HepG2 (cell line): ENCODE data around the gene PTRH2. TPM values are rescaled to one million over a fixed set of nuclear protein-coding genes. Genes with fewer than 3 reads are reported as not detected.
A peak's percentile ranks its signal among the peaks of the same experiment; 100 is the strongest.

Experiments
- ATF4 ChIP-seq, 2 experiments: fragments of 450-650 bp in 1 of 2; sonication (generic) in 1 of 2; formaldehyde crosslinking; IDR thresholded peaks; 2 replicates each; pipeline versions ENCODE4 v1.5.0 to v1.8.0; 2020 to 2022; ENCODE audit warnings: mild to moderate bottlenecking in 1 of 2, missing genetic modification reagents in 1 of 2
- ATF7 ChIP-seq, 2 experiments: fragments of 450-650 bp in 1 of 2; sonication (generic) in 1 of 2; formaldehyde crosslinking in 1 of 2; IDR thresholded peaks; 2 replicates each; pipeline versions ENCODE4 v1.4.0 to v1.6.1; 2016 to 2020; ENCODE audit warnings: antibody characterized with exemption in 1 of 2, mild to moderate bottlenecking in 1 of 2, missing genetic modification reagents in 1 of 2
- FOXK1 ChIP-seq: sonication (generic); formaldehyde crosslinking; IDR thresholded peaks from 2 replicates; pipeline ENCODE4 v1.4.0; 2020; ENCODE audit warnings: low read depth, missing genetic modification reagents, borderline replicate concordance
- IKZF1 ChIP-seq: fragments of 450-650 bp; IDR thresholded peaks from 2 replicates; pipeline ENCODE4 v1.7.1; 2016
- KLF11 ChIP-seq: IDR thresholded peaks from 2 replicates; pipeline ENCODE4 v1.6.1; 2016; ENCODE audit warnings: missing compliant biosample characterization
- MAF1 ChIP-seq: sonication (generic); formaldehyde crosslinking; IDR thresholded peaks from 2 replicates; pipeline ENCODE4 v1.5.0; 2020; ENCODE audit warnings: missing genetic modification reagents, borderline replicate concordance
- MEIS1 ChIP-seq: sonication (generic); formaldehyde crosslinking; IDR thresholded peaks from 2 replicates; pipeline ENCODE4 v1.9.0; 2021; ENCODE audit warnings: mild to moderate bottlenecking, missing genetic modification reagents, moderate library complexity, borderline replicate concordance
- NR2C2 ChIP-seq: sonication (generic); formaldehyde crosslinking; IDR thresholded peaks from 2 replicates; pipeline ENCODE4 v1.4.0; 2020; ENCODE audit warnings: missing genetic modification reagents, mild to moderate bottlenecking, moderate library complexity, borderline replicate concordance
- RFX3 ChIP-seq: IDR thresholded peaks from 2 replicates; pipeline ENCODE4 v1.6.1; 2016; ENCODE audit warnings: missing biosample characterization, missing genetic modification reagents
- TFE3 ChIP-seq: IDR thresholded peaks from 2 replicates; pipeline ENCODE4 v1.6.1; 2016
- THYN1 ChIP-seq: sonication (generic); formaldehyde crosslinking; IDR thresholded peaks from 2 replicates; pipeline ENCODE4 v1.8.1; 2023; ENCODE audit warnings: low read depth, mild to moderate bottlenecking, moderate library complexity, missing genetic modification reagents, borderline replicate concordance
- U2AF1 ChIP-seq: fragments of 200-400 bp; formaldehyde crosslinking; optimal IDR thresholded peaks from 2 replicates; pipeline ENCODE3; 2017; ENCODE audit warnings: mild to moderate bottlenecking, low read depth, low read length
- ZIK1 ChIP-seq: sonication (generic); formaldehyde crosslinking; IDR thresholded peaks from 2 replicates; pipeline ENCODE4 v1.5.0; 2020; ENCODE audit warnings: mild to moderate bottlenecking, low read depth, missing genetic modification reagents, borderline replicate concordance
- ZNF24 ChIP-seq: fragments of 450-650 bp; IDR thresholded peaks from 2 replicates; pipeline ENCODE4 v1.6.1; 2017; ENCODE audit warnings: antibody characterized with exemption, mild to moderate bottlenecking
- ZNF501 ChIP-seq: sonication (generic); formaldehyde crosslinking; IDR thresholded peaks from 2 replicates; pipeline ENCODE4 v1.5.1; 2020; ENCODE audit warnings: mild to moderate bottlenecking, moderate library complexity, missing genetic modification reagents
- ZNF576 ChIP-seq: sonication (generic); formaldehyde crosslinking; IDR thresholded peaks from 2 replicates; pipeline ENCODE4 v1.4.0; 2020; ENCODE audit warnings: mild to moderate bottlenecking, missing genetic modification reagents
- ZNF709 ChIP-seq: sonication (generic); formaldehyde crosslinking; IDR thresholded peaks from 2 replicates; pipeline ENCODE4 v1.5.0; 2020; ENCODE audit warnings: mild to moderate bottlenecking, missing genetic modification reagents
- ZNF766 ChIP-seq: sonication (generic); formaldehyde crosslinking; IDR thresholded peaks from 2 replicates; pipeline ENCODE4 v1.5.0; 2020; ENCODE audit warnings: missing genetic modification reagents, borderline replicate concordance
- ZNF770 ChIP-seq: sonication (generic); formaldehyde crosslinking; IDR thresholded peaks from 2 replicates; pipeline ENCODE4 v1.5.0; 2020; ENCODE audit warnings: mild to moderate bottlenecking, missing genetic modification reagents
- ZNF816 ChIP-seq: sonication (generic); formaldehyde crosslinking; IDR thresholded peaks from 2 replicates; pipeline ENCODE4 v1.8.0; 2022; ENCODE audit warnings: missing genetic modification reagents, mild to moderate bottlenecking, borderline replicate concordance
- ZNF891 ChIP-seq: sonication (generic); formaldehyde crosslinking; IDR thresholded peaks from 2 replicates; pipeline ENCODE4 v1.5.0; 2020; ENCODE audit warnings: mild to moderate bottlenecking, missing genetic modification reagents
- polyA plus RNA-seq, 8 experiments: library from polyadenylated mRNA; depleted of rRNA in 3 of 8; stranded (reverse) in 7 of 8; unstranded in 1 of 8; fragments of >200 nt; fragmentation: Illumina TruSeq in 4 of 8; extraction: Trizol in 4 of 8; gene quantifications; 2 replicates each; pipeline versions ENCODE4 v1.2.1 to v1.2.3, GENCODE V29; 2011 to 2016; ENCODE audit warnings: low read depth in 4 of 8, missing spikeins in 1 of 8, mixed read lengths in 1 of 8; ENCODE audit not compliant: insufficient read depth in 1 of 8
- total RNA-seq, 5 experiments: library from RNA; depleted of rRNA; stranded (reverse); fragments of >200 nt; fragmentation: Illumina TruSeq; extraction: Trizol; gene quantifications; 2 replicates each; pipeline ENCODE4 v1.2.3, GENCODE V29; 2016; ENCODE audit warnings: low read depth in 1 of 5

PTRH2 gene
- total and polyA plus RNA-seq, 2 of the 13 experiments (the other 11 are each of a cell fraction or from before 2014, with no cell fraction given) = 67.7 to 83.3 TPM

GRCh38 chr17:59707149-59707970 lies at the start of gene PTRH2, which contains the start of gene VMP1 (continued):
- TF ChIP-seq TFE3 (CRISPR knock-in tag) = peak; percentile 91
- peak; percentile 90 for TF ChIP-seq ZNF501
- TF ChIP-seq ZNF709 (CRISPR knock-in tag) = no peak; the same call in none of the 2 replicates
- TF ChIP-seq ZNF816 (CRISPR knock-in tag) = no peak; the same call in 1 of the 2 replicates
- TF ChIP-seq ZIK1 (CRISPR knock-in tag) = no peak
- TF ChIP-seq THYN1 (CRISPR knock-in tag) = 0 out of 2 replicates have a peak, but pooled peaks have one; percentile 6
- TF ChIP-seq ZNF24 = 0 out of 2 replicates have a peak, but pooled peaks have one; percentile 8
- TF ChIP-seq ZNF766 (CRISPR knock-in tag) = 0 out of 2 replicates have a peak, but pooled peaks have one; percentile 76
- peak; percentile 93; the same call in 1 of the 2 replicates for TF ChIP-seq KLF11 (CRISPR knock-in tag)
- no peak for TF ChIP-seq MAF1 (CRISPR knock-in tag)
- TF ChIP-seq ATF7 (IDR thresholded peaks at IDR 0.05) = 0 out of 2 replicates have a peak, but pooled peaks have one; percentile 28
- no peak; the same call in 1 of the 2 replicates for TF ChIP-seq ATF7 (CRISPR knock-in tag; IDR thresholded peaks at IDR 0.05)
- TF ChIP-seq ZNF770 = peak; percentile 64
- peak; percentile 89 for TF ChIP-seq MEIS1
- no peak for TF ChIP-seq IKZF1
- no peak; the same call in 1 of the 2 replicates for TF ChIP-seq ZNF891 (CRISPR knock-in tag)
- peak; percentile 86 for TF ChIP-seq FOXK1 (CRISPR knock-in tag)
- peak; percentile 2 to 78; a peak in 1 of 4 replicates for TF ChIP-seq ATF4 (CRISPR knock-in tag; IDR thresholded peaks at IDR 0.05)
- TF ChIP-seq U2AF1 = no peak
- 0 out of 2 replicates have a peak, but pooled peaks have one; percentile 20 for TF ChIP-seq RFX3 (CRISPR knock-in tag)
- TF ChIP-seq ZNF576 = 0 out of 2 replicates have a peak, but pooled peaks have one; percentile 18
- peak; percentile 100 for TF ChIP-seq NR2C2 (CRISPR knock-in tag)
